COLO668 (cell line): ENCODE measurements around the gene NPDC1.

Experiments
- DNase-seq: peaks from one replicate; lab custom pipeline; 2025; ENCODE audit not compliant: unreplicated experiment; lab: John Stamatoyannopoulos, UW

The NPDC1 gene

GRCh38 chr9:137046088-137046787 is at the start of gene NPDC1:
NPDC1 (minus strand) TSS chr9:137046177; CDS start chr9:137045989, 188 bp downstream.
- DNase-seq, result peak; percentile 98

- DNase-seq, result no peak
Observed at GRCh38 chr9:137089232-137089947, 43.4 kb upstream of the NPDC1 start.

DNA sequence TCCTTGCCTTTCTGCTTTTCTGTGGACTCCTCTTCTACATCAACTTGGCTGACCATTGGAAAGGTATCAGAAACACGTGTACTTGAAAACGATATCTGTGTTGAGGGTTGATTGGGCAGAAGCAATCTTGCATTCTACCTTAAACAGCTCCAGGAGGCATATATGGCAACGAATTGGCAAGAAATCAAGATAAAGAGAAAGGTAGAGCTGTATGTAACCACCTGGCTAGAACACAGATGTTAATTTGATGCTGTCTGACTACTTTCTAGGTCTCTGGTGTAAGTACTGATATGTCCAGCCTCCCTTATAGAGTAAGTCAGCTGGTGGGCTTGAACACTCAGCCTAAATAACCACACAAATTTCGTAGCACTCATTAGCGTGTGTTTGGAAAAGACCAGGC is 42.1 kb upstream of the NPDC1 start:
- no peak for DNase-seq

GRCh38 chr9:137087409-137087925 is 41.5 kb upstream of the NPDC1 start:
- no peak for DNase-seq

DNA sequence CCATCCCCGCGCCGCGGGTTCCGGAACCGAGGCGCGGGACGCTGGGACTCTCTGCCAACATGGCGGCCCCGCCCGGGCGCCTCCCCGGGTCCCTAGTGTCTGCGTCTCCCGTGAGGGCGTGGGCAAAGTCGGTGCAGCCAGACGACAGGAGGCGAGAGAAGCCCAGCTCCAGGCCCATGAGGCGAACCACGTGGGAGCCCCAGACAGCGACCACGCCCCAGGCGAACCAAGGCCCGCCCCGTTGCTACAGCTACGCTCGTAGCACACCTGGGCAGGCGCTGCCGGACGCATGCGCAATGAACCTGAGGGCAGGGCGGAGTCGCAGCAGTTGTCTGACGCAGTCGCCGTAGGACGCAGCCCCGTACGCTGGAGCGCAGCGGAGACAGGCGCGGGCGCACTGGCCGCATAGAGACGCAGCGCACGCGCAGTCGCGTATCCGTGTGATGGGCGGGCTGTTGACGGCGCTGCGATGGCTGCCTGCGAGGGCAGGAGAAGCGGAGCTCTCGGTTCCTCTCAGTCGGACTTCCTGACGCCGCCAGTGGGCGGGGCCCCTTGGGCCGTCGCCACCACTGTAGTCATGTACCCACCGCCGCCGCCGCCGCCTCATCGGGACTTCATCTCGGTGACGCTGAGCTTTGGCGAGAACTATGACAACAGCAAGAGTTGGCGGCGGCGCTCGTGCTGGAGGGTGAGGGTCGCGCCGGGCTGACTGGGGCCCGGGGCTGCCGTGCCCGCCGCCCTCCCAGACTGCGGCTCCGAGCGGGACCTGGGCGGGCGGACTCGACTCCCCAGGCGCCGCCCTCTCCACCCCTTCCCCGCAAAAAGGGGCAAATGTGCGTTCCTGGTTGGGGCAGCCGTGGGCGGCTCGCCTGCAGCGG is 40.8 kb upstream of the NPDC1 start, which contains the start of gene MAN1B1:
Gene MAN1B1 (plus strand): TSS at position 455 of the 878 bp plus-strand sequence. CDS start 15 bp downstream, at position 470.
- peak; percentile 99 for DNase-seq

- DNase-seq, result peak; percentile 59
Observed at GRCh38 chr9:137085920-137086530, 40.0 kb upstream of the NPDC1 start.

GRCh38 chr9:137084526-137084925 is 38.5 kb upstream of the NPDC1 start:
- no peak for DNase-seq

GRCh38 chr9:137083394-137084004 is 37.5 kb upstream of the NPDC1 start:
- DNase-seq, result peak; percentile 65

GRCh38 chr9:137082925-137083290 is 36.9 kb upstream of the NPDC1 start:
- no peak for DNase-seq

DNA sequence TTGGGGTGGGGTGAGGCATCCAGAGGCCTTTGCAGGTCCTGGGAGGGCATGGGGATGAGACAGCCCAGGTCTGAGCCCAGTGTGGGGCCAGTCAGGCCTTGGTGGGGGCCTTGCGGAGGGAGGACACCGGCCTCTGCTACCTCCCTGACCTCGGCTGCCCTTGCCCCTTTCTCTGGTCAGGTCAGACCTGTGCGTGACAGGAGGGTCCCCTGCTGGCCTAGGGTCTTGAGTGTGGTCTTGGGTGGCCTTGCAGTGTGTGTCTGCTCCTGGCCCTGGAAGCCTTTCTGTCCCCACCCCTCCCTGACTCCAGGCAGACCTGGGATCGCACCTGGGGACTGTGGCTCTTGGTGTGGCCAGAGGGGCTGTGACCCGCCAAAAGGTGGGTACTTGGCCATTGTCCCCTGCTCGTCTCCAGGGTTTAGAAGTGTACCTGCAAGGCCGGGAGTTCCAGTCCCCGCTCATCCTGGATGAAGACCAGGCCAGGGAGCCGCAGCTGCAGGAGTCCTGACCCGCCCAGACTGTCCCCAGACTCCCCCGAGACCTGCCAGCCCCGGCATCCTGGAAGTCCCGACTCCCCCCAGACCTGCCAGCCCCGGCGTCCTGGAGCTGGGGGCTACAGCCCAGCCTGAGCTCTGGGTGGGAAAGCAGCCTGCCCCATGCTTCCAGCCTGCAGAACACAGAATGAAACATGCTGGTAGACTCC is 36.4 kb upstream of the NPDC1 start:
- DNase-seq, result no peak

DNA sequence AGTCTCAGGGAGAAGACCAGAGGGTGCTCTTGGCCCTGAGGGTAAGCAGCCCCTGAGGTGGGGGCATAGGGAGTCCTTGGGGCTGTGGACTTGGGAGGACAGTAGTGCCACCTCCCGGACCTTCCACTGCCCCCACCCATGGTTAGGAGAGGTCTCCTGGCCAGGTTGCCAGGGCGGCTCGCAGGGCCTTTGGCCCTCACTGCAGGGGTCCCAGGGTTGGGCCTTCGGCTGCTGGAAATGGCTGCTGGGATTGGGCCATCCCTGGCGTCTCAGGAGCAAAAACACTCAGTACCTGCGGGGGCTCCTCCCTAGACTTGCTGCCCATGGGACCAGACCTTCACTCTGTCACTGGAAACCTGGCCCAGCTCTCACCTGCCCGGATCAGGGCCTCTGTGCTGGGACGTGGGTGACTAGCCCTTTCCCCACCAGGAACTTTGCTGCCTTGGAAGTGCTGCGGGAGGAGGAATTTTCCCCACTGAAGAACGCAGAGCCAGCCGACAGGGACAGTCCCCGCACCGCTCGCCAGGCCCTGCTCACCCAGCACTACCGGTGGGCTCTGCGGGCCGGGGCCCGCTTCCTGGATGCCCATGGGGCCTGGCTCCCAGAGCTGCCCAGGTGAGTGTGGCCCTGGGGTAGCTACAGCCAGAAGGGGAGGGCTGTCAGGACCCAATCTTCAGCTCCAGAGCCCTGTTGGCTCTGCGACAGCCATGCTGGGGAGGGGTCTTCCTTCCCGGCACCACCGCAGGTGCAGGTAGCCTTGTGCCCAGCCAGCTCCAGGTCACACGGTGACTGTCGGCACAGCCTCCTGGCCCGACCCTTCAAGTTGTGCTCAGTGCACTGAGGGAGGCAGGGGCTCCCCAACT is 34.5 kb upstream of the NPDC1 start:
- DNase-seq, result no peak

- DNase-seq, result no peak
Observed at GRCh38 chr9:137079401-137079787, 33.4 kb upstream of the NPDC1 start.

DNA sequence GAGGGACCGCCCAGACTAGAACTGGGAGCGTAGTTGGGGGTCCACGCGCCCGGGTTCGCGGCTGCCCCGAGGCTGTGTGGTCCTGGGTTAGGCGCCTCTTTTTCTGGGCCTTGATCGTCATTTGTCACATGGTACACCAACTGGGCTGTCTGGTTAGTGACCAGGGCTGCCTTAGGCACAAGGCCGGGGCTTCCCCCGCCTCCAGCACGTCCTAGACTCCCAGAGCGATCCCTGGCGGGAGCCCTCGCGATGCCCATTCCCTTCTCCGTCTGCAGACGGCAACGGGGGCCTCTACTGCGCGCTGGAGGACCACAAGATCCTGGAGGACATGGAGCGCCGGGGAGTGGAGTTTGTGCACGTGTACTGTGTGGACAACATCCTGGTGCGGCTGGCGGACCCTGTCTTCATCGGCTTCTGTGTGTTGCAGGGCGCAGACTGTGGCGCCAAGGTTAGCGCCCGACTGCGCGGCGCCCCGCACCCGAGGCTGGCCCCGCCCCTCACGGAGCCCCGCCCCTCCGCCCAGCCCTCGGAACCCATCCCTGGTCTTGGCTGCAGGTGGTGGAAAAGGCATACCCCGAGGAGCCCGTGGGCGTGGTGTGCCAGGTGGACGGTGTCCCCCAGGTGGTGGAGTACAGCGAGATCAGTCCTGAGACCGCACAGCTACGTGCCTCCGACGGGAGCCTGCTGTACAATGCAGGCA is 32.9 kb upstream of the NPDC1 start:
- DNase-seq, result peak; percentile 80

GRCh38 chr9:137077758-137078693 is 32.0 kb upstream of the NPDC1 start:
- peak; percentile 38 for DNase-seq

GRCh38 chr9:137077010-137077747 is 31.2 kb upstream of the NPDC1 start, which contains the start of gene UAP1L1:
UAP1L1 (plus strand) TSS chr9:137077517; CDS start chr9:137077533, 16 bp downstream.
- peak; percentile 75 for DNase-seq

- no peak for DNase-seq
Observed at GRCh38 chr9:137076636-137077009, 30.6 kb upstream of the NPDC1 start.
